OCI-LY1 (cell line): Measurements from ENCODE around the gene ARFGAP1.

Source experiments
- H2AFZ ChIP-seq: fragments of 200-600 bp; sonication (generic), shearing (Covaris generic); 2 replicates; pipeline ENCODE4 v1.6.0; 2014; ENCODE audit warnings: antibody characterized with exemption, mild to moderate bottlenecking, low read length
- H3F3A ChIP-seq: fragments of 200-600 bp; sonication (generic), shearing (Covaris generic); 2 replicates; pipeline ENCODE4 v1.6.0; 2014; ENCODE audit warnings: mild to moderate bottlenecking, antibody characterized with exemption, low read length, moderate library complexity; ENCODE audit not compliant: insufficient read depth
- H3K27ac ChIP-seq: fragments of 200-600 bp; sonication (generic); 2 replicates; pipeline ENCODE4 v1.5.1; 2014; ENCODE audit warnings: low read length, mixed run types, mild to moderate bottlenecking, low read depth; ENCODE audit not compliant: poor library complexity, severe bottlenecking
- H3K27me3 ChIP-seq: fragments of 200-600 bp; sonication (generic); 2 replicates; pipeline ENCODE4 v1.6.0; 2014; ENCODE audit warnings: antibody characterized with exemption, mild to moderate bottlenecking, low read length, moderate library complexity; ENCODE audit not compliant: insufficient read depth
- H3K36me3 ChIP-seq: fragments of 200-600 bp; sonication (generic); 2 replicates; pipeline ENCODE4 v1.6.1; 2014; ENCODE audit warnings: mild to moderate bottlenecking, antibody characterized with exemption, low read length, moderate library complexity, mixed read lengths; ENCODE audit not compliant: insufficient read depth
- H3K4me1 ChIP-seq: fragments of 200-600 bp; sonication (generic); 2 replicates; pipeline ENCODE4 v1.5.1; 2014; ENCODE audit warnings: mild to moderate bottlenecking, low read length, moderate library complexity; ENCODE audit not compliant: insufficient read depth, severe bottlenecking
- H3K4me2 ChIP-seq: fragments of 200-600 bp; sonication (generic), shearing (Covaris generic); 2 replicates; pipeline ENCODE4 v1.6.1; 2014; ENCODE audit warnings: low read length
- H3K4me3 ChIP-seq: fragments of 200-600 bp; sonication (generic); 2 replicates; pipeline ENCODE4 v1.5.1; 2014; ENCODE audit warnings: low read length, low read depth, mild to moderate bottlenecking, mixed read lengths; ENCODE audit not compliant: poor library complexity, severe bottlenecking
- H3K79me2 ChIP-seq: fragments of 200-600 bp; shearing (Covaris generic); 2 replicates; pipeline ENCODE4 v1.6.1; 2016; ENCODE audit warnings: mixed run types, low read length, mixed read lengths; ENCODE audit not compliant: insufficient read depth
- H3K9ac ChIP-seq: fragments of 200-600 bp; sonication (generic), shearing (Covaris generic); 2 replicates; pipeline ENCODE4 v1.6.1; 2014; ENCODE audit warnings: mild to moderate bottlenecking, low read length, mixed read lengths
- H3K9me2 ChIP-seq: fragments of 200-600 bp; sonication (generic), shearing (Covaris generic); 2 replicates; pipeline ENCODE4 v1.6.1; 2014; ENCODE audit warnings: low read depth, mild to moderate bottlenecking, low read length, mixed read lengths
- H3K9me3 ChIP-seq: fragments of 200-600 bp; shearing (Covaris generic); 2 replicates; pipeline ENCODE4 v1.6.1; 2014; ENCODE audit warnings: low read length, mixed read lengths
- H4K20me1 ChIP-seq: fragments of 200-600 bp; sonication (generic), shearing (Covaris generic); 2 replicates; pipeline ENCODE4 v1.6.0; 2016; ENCODE audit warnings: mild to moderate bottlenecking, low read length; ENCODE audit not compliant: insufficient read depth
- CTCF ChIP-seq: fragments of 200-600 bp; sonication (generic), shearing (Covaris generic); IDR thresholded peaks from 2 replicates; pipeline ENCODE4 v1.5.1; 2017; ENCODE audit warnings: mild to moderate bottlenecking, antibody characterized with exemption, low read length, moderate library complexity, mixed read lengths
- EZH2 ChIP-seq: fragments of 200-600 bp; sonication (generic), shearing (Covaris generic); IDR thresholded peaks from 2 replicates; pipeline ENCODE4 v1.8.0; 2017; ENCODE audit warnings: borderline replicate concordance, mixed run types, mild to moderate bottlenecking, antibody characterized with exemption, low read length, moderate library complexity, mixed read lengths

ARFGAP1 gene

GRCh38 chr20:63293871-63294535 lies 21.4 kb downstream of the ARFGAP1 start:
- no peaks in the 10 kb centered on the region for H3K4me1 ChIP-seq

GRCh38 chr20:63294536-63294900 lies 21.9 kb downstream of the ARFGAP1 start:
- H3K9ac ChIP-seq, result no peak overlapping the region
- H3K4me2 ChIP-seq, result no peak overlapping the region
- no peaks in the 10 kb centered on the region for H3K79me2 ChIP-seq
- H3K4me3 ChIP-seq, result no peak overlapping the region
- TF ChIP-seq EZH2, result no peak
- TF ChIP-seq CTCF, result no peak
- no peaks in the 10 kb centered on the region for H3K9me2 ChIP-seq
- no peak overlapping the region for H3K27ac ChIP-seq
- H3K36me3 ChIP-seq, result no peaks in the 10 kb centered on the region
- H3K4me1 ChIP-seq, result no peaks in the 10 kb centered on the region
- H2AFZ ChIP-seq, result no peak overlapping the region
- no peaks in the 10 kb centered on the region; the same call in 1 of the 2 replicates for H3K27me3 ChIP-seq
- H4K20me1 ChIP-seq, result no peaks in the 10 kb centered on the region
- no peaks in the 10 kb centered on the region for H3K9me3 ChIP-seq
- no peaks in the 10 kb centered on the region for H3F3A ChIP-seq

More at GRCh38 chr20:63293871-63294535, 21.4 kb downstream of the ARFGAP1 start:
- no peaks in the 10 kb centered on the region for H3K9me3 ChIP-seq
- no peaks in the 10 kb centered on the region for H4K20me1 ChIP-seq
- no peak overlapping the region for H3K4me3 ChIP-seq
- no peak overlapping the region for H2AFZ ChIP-seq
- no peak overlapping the region for H3K27ac ChIP-seq
- no peaks in the 10 kb centered on the region for H3F3A ChIP-seq
- no peak overlapping the region for H3K4me2 ChIP-seq
- no peak overlapping the region for H3K9ac ChIP-seq
- H3K9me2 ChIP-seq, result no peaks in the 10 kb centered on the region
- H3K27me3 ChIP-seq, result no peaks in the 10 kb centered on the region; the same call in 1 of the 2 replicates
- TF ChIP-seq EZH2 (no peak), CTCF (no peak)
- H3K36me3 ChIP-seq, result no peaks in the 10 kb centered on the region
- H3K79me2 ChIP-seq, result no peaks in the 10 kb centered on the region

- H3K4me2 ChIP-seq, result no peak overlapping the region
- H3K27me3 ChIP-seq, result no peaks in the 10 kb centered on the region; the same call in 1 of the 2 replicates
- TF ChIP-seq EZH2, result no peak
- TF ChIP-seq CTCF, result no peak
- no peaks in the 10 kb centered on the region for H3K79me2 ChIP-seq
- H4K20me1 ChIP-seq, result no peaks in the 10 kb centered on the region
- H3F3A ChIP-seq, result no peaks in the 10 kb centered on the region
- no peaks in the 10 kb centered on the region for H3K9me3 ChIP-seq
- H3K9me2 ChIP-seq, result no peaks in the 10 kb centered on the region
- H3K4me3 ChIP-seq, result no peak overlapping the region
- no peak overlapping the region for H3K27ac ChIP-seq
- no peaks in the 10 kb centered on the region for H3K36me3 ChIP-seq
- H3K9ac ChIP-seq, result no peak overlapping the region
- H2AFZ ChIP-seq, result no peak overlapping the region
- H3K4me1 ChIP-seq, result no peaks in the 10 kb centered on the region
These were observed 22.4 kb downstream of the ARFGAP1 start for GRCh38 chr20:63295018-63295417.
